Natural killer cell treated with Interleukin-12 subunit alpha and Interleukin-12 subunit beta and Interleukin-15 and Interleukin-18, amount 100 ng/mL, for 72 hours (primary cell): ENCODE data around the gene HOXC6. TPM values are rescaled to one million over a fixed set of nuclear protein-coding genes. Genes with fewer than 3 reads are reported as not detected.

Source experiments
- ATAC-seq, 2 donors: fragments of 150-1000 bp; cut with Tn5 transposase in 1 of 2; sonication (Bioruptor Pico), chemical (Tn5 transposase) in 1 of 2; 2 replicates each; pipeline ENCODE4 v1.10.0; 2021
- DNase-seq: peaks from one replicate; pipeline ENCODE4 v3.0.0; 2022; ENCODE audit warnings: low spot score
- H3K27ac Mint-ChIP-seq, 2 donors: 1 replicate in 1 of 2; 2 replicates in 1 of 2; pipeline ENCODE4 v1.8.0; 2022; ENCODE audit warnings: mixed read lengths in 2 of 2, mild to moderate bottlenecking in 1 of 2, moderate library complexity in 1 of 2
- H3K27me3 Mint-ChIP-seq, 2 donors: 1 replicate in 1 of 2; 2 replicates in 1 of 2; pipeline ENCODE4 v1.8.0; 2022; ENCODE audit warnings: mixed read lengths in 2 of 2
- H3K36me3 Mint-ChIP-seq: one replicate; pipeline ENCODE4 v1.8.0; 2022; ENCODE audit warnings: mixed read lengths
- H3K4me1 Mint-ChIP-seq, 2 donors: 1 replicate in 1 of 2; 2 replicates in 1 of 2; pipeline ENCODE4 v1.8.0; 2022; ENCODE audit warnings: low read depth in 2 of 2, mixed read lengths in 2 of 2, mild to moderate bottlenecking in 1 of 2
- H3K4me3 Mint-ChIP-seq: one replicate; pipeline ENCODE4 v1.8.0; 2022; ENCODE audit warnings: mixed read lengths
- H3K9me3 Mint-ChIP-seq: 2 replicates; pipeline ENCODE4 v1.8.0; 2022; ENCODE audit warnings: mixed read lengths
- total RNA-seq, 2 donors: library from RNA; stranded (reverse); gene quantifications; one replicate each; pipeline ENCODE4 v1.2.3, GENCODE V29; 2022

HOXC6 gene
- total RNA-seq, 2 donors from 2014 or later, result not detected

DNA sequence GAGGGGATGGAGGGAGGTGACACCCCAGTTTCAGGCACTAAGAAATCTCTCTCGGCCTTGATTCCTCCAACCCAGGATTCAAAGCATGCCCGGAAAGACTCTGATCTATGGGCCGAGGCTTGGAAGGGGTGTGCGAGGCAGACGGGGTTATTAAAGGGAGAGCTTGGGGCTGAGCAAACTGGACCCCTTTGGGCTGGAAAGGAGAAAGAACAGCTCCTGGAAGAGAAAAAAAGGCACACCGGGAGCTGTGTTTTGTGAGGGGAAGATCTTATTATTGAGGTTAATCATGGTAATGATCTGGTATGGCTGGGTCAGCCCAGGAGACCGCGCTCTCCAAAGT, 19.7 kb downstream of the HOXC6 start:
- Mint-ChIP-seq H3K36me3 (peaks cover 7% of the 10 kb centered on the region), H3K4me3 (no peak overlapping the region), H3K27ac (no peak overlapping the region), H3K27me3 (peaks cover 70 to 88% of the 10 kb centered on the region in 2 donors), H3K9me3 (no peaks in the 10 kb centered on the region), H3K4me1 (peaks cover 33 to 35% of the 10 kb centered on the region in 2 donors)
- DNase-seq (no peak), ATAC-seq (no peak)

DNA sequence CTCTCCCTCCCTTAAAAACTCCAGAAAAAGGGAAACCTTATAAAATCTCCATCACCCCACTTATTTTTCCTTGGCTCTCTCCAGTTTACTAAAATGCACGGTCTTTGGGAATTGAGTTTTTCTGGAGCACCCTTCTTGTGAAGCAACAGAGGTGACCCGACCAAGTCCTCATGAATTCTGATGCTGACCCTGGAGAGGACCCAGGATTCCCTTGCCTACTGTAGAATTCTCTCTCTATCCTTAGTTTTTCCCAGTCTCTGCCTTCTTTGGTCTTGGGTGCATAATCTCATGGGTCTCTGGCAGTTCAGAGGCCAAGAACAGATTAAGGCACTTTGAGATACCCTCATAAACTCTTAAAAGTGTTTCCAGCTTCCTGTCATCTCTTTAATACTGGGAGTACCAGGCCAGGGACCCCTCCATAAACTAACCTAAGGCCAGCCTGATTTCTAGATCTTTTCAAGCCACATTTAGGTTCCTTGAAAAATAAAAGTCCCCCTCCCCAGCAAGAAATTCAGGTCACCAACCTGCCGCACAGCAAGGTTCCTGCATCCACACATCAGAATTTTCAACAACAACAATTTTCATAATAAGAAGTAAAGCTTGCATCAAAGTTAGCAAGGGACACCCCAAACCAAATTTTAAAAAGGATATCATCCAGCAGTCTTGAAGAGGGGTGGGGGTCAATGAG, 20.3 kb downstream of the HOXC6 start:
- Mint-ChIP-seq H3K36me3 (peaks cover 7% of the 10 kb centered on the region), H3K27ac (no peak overlapping the region), H3K4me1 (peaks cover 37 to 38% of the 10 kb centered on the region in 2 donors), H3K9me3 (no peaks in the 10 kb centered on the region), H3K27me3 (peaks cover 69 to 85% of the 10 kb centered on the region in 2 donors), H3K4me3 (no peak overlapping the region)
- DNase-seq (no peak), ATAC-seq (no peak)

DNA sequence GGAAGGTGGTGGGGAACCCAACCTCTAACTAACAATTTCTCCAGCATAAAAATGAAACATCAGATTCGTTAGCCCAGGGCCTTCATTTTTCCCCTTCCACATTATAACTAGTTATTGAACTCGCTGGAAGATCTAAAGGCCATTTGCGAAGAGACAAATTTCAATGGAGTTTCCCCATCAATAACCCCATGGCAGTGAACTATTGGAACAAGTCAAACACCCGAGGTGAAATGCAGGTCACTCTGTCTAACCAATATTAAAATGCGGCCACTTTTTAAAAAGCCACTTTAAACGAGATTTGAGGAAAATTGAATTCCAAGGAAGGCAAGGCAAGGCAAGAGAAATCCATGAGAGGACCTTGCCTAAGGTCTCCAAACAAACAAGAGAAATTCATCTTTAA, 20.9 kb downstream of the HOXC6 start:
- no peak for ATAC-seq
- H3K27me3 Mint-ChIP-seq, result peaks cover 65 to 80% of the 10 kb centered on the region in 2 donors
- no peaks in the 10 kb centered on the region for H3K9me3 Mint-ChIP-seq
- H3K4me1 Mint-ChIP-seq, result peaks cover 37 to 39% of the 10 kb centered on the region in 2 donors
- H3K4me3 Mint-ChIP-seq, result no peak overlapping the region
- H3K27ac Mint-ChIP-seq, result no peak overlapping the region
- no peak for DNase-seq
- H3K36me3 Mint-ChIP-seq, result peaks cover 7% of the 10 kb centered on the region

DNA sequence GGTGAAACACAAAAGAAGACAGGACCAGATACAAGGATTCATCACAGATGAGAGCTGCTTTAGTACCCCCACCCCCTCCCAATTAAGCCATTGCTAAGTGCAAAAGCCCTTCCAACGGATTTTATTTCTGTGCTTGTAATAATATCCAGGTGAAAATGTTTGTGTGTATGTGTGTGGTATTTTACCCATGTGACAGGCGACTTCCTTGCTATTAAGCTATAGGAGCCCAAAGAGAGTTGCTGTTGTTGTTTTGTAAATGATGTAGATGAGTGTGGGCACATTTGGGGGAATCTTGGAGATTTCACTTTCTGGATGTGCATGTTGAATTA, 22.2 kb downstream of the HOXC6 start:
- Mint-ChIP-seq H3K4me1 (peaks cover 44 to 45% of the 10 kb centered on the region in 2 donors), H3K36me3 (peaks cover 7% of the 10 kb centered on the region), H3K4me3 (peak overlapping the region; percentile 63), H3K9me3 (no peaks in the 10 kb centered on the region), H3K27ac (peak overlapping the region in 1 of 2 donors; percentile 15), H3K27me3 (peaks cover 60 to 79% of the 10 kb centered on the region in 2 donors)
- DNase-seq, result no peak
- ATAC-seq, result no peak

DNA sequence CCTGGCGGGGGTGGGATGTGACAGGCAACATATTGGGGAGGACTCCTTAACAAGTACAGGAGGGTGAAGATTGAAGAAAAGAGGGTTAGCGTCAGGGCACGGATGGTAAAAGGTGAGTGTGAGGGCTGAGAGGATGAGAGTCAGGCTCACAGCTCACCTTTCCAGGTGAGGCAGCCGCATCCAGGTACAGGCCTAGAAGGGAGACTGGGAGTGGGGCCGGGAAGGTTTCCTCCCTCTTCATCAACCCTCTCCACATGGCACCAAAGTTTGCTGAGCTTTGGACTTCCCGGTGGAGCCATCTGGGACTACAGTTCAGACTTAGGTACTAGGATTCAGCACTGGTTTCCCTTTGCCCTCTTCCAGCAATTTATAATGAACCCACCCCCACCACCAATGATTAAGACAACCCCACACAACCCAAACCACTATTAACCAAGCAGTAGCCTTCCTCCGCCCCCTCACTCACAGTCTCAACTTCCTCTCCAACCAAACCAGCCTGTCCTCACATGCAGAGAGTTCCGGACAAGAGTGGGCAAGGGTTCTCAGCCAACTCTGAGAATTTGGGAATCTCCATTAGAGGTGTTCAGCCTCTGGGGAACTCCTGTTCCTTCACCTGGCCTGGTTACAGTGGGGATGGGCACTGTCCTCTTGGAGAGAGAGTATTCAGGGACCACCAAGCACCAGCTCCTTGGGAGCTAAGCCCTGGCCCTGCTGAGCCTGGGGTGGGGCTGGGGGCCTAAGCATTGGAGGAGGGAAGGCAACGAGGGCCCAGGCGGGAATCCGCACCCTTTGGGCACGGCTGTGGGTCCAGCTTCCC, 23.0 kb downstream of the HOXC6 start:
- peaks cover 7% of the 10 kb centered on the region for H3K36me3 Mint-ChIP-seq
- peaks cover 57 to 73% of the 10 kb centered on the region in 2 donors for H3K27me3 Mint-ChIP-seq
- no peaks in the 10 kb centered on the region for H3K9me3 Mint-ChIP-seq
- H3K4me3 Mint-ChIP-seq, result peak overlapping the region; percentile 81
- ATAC-seq (no peak), DNase-seq (no peak)
- peaks cover 44 to 45% of the 10 kb centered on the region in 2 donors for H3K4me1 Mint-ChIP-seq
- peak overlapping the region in 1 of 2 donors; percentile 60 for H3K27ac Mint-ChIP-seq

DNA sequence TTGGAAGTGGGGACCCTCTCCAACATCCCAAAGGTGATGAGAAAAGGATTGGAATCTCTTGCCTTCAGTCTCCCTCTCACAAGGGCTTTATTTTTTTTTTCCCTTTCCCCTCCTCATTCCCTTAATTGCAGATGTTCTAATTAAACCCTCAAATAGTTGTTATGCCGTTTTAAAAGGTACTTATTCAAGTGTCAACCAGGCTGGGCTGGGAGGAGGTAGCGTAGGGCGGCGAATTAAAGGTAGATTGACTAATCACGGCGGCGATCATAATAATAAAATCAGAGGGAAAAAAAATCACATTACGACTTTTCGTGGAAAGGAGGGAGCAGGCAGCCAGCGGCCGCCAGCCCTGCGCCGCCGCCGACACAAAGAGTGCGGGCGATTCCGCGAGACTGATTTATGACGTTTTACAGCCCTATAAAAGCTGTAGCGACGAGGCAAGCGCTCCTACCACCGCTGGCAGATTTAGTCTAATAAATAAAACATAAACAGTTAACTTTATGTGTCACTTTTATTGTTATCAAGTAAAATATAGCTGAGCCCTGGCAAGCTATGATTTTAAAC, 23.7 kb downstream of the HOXC6 start:
- peaks cover 50 to 66% of the 10 kb centered on the region in 2 donors for H3K27me3 Mint-ChIP-seq
- H3K36me3 Mint-ChIP-seq, result peaks cover 7% of the 10 kb centered on the region
- peaks cover 42 to 44% of the 10 kb centered on the region in 2 donors for H3K4me1 Mint-ChIP-seq
- DNase-seq (no peak), ATAC-seq (no peak)
- H3K4me3 Mint-ChIP-seq, result peak overlapping the region; percentile 81
- H3K9me3 Mint-ChIP-seq, result no peaks in the 10 kb centered on the region
- H3K27ac Mint-ChIP-seq, result peak overlapping the region in 1 of 2 donors; percentile 60

DNA sequence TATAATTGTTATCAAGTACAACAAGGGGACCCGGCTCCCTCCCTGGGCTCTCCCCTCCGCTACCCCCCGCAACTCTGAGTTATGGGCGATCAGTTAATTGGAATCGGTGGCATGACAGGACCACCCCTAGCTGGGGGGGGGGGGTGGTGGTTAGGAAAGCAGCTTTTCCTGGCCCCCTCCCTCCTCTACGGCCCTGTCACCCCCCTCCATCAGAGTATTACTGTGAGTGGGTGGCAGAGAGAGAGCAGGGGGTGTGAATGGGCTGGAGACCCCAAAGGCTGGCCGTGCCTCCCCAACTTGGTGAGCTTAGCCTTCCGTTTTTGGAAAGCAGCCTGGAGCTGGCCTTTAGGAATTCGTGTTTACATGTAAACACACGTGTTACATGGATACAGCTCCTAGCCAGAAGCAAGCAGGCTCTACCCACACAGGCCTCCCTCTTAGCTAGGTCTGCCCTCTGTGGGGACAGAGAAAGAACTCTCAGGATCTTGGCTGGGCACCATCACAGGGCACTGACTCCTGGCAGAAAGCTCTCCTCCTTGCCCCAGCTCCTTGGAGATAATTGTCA, 24.3 kb downstream of the HOXC6 start:
- Mint-ChIP-seq H3K4me1 (peaks cover 40 to 44% of the 10 kb centered on the region in 2 donors), H3K9me3 (no peaks in the 10 kb centered on the region), H3K4me3 (peak overlapping the region; percentile 81), H3K27ac (peak overlapping the region; percentile 60 to 73), H3K36me3 (peaks cover 7% of the 10 kb centered on the region), H3K27me3 (peaks cover 53 to 61% of the 10 kb centered on the region in 2 donors)
- no peak for DNase-seq
- ATAC-seq, result peak in 1 of 2 donors; percentile 17

DNA sequence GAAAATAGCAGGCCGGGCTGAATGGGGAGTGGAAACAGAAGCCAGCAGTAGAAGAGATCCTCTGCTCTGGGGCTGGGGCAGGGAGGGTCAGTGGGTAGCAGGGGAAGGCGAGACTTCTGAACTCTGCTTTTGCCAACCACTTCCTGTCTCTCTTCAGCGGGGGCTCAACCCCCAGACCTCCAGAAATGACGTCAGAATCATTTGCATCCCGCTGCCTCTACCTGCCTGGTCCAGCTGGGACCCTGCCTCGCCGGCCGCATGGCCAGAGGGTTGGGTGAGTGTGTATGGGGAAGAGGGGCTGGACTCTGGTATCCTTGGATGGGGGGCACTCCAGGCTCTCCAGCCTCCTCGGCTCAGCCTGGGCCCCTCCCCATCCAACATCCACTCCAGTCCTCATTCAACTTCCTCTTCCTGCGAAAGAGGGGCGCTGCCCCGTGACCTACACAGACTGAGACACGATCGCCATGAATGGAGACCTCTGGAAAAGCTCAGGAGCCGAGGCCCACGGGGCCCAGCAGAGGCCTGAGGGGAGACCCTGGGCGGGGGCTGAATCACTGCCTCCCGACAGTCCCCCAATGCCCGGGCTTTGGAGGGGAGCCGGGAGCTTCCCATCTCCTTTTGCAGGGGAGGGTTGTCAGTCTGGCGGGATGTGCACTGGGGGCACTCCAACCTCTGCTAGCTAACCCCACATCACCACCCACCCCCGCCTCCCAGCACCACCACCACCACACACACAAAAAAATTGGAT, 24.9 kb downstream of the HOXC6 start:
- H3K9me3 Mint-ChIP-seq, result no peaks in the 10 kb centered on the region
- peak; percentile 69 to 80 for ATAC-seq
- peak overlapping the region; percentile 81 for H3K4me3 Mint-ChIP-seq
- DNase-seq, result no peak
- H3K27me3 Mint-ChIP-seq, result peaks cover 49 to 55% of the 10 kb centered on the region in 2 donors
- peaks cover 7% of the 10 kb centered on the region for H3K36me3 Mint-ChIP-seq
- peaks cover 40 to 44% of the 10 kb centered on the region in 2 donors for H3K4me1 Mint-ChIP-seq
- peak overlapping the region; percentile 60 to 73 for H3K27ac Mint-ChIP-seq

DNA sequence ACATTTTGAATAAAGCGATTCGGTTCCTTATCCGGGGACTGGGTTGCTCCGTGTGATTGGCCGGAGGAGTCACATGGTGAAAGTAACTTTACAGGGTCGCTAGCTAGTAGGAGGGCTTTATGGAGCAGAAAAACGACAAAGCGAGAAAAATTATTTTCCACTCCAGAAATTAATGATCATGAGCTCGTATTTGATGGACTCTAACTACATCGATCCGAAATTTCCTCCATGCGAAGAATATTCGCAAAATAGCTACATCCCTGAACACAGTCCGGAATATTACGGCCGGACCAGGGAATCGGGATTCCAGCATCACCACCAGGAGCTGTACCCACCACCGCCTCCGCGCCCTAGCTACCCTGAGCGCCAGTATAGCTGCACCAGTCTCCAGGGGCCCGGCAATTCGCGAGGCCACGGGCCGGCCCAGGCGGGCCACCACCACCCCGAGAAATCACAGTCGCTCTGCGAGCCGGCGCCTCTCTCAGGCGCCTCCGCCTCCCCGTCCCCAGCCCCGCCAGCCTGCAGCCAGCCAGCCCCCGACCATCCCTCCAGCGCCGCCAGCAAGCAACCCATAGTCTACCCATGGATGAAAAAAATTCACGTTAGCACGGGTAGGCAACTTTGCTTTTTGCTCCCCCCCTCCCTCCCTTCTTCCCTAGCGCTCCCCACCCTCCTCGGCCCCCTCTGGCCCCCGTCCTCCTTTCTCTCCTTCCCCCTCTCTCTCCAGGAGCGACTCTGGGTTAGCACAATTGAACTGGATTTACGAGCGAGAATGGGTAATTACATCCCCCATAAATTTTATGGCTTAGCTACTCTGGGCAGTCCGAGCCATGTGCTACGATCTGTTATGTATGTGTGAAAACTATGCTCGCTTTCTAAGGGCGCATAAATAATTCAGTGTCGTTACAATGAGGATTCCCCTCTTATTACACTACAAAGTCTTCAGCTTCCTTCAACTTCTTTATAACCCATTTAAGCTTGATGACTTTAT, 25.8 kb downstream of the HOXC6 start, which contains the start of gene HOXC4:
Gene HOXC4 (plus strand): TSS at position 85 of the 991 bp plus-strand sequence. CDS start 88 bp downstream, at position 173.
- ATAC-seq, result peak; percentile 70 to 74
- H3K27me3 Mint-ChIP-seq, result peaks cover 49 to 55% of the 10 kb centered on the region in 2 donors
- H3K9me3 Mint-ChIP-seq, result no peaks in the 10 kb centered on the region
- H3K36me3 Mint-ChIP-seq, result peaks cover 7% of the 10 kb centered on the region
- peak within 1 kb of the TSS; percentile 73 for H3K27ac Mint-ChIP-seq
- H3K4me3 Mint-ChIP-seq, result peak within 1 kb of the TSS; percentile 81
- DNase-seq, result no peak
- peaks cover 40 to 44% of the 10 kb centered on the region in 2 donors for H3K4me1 Mint-ChIP-seq

DNA sequence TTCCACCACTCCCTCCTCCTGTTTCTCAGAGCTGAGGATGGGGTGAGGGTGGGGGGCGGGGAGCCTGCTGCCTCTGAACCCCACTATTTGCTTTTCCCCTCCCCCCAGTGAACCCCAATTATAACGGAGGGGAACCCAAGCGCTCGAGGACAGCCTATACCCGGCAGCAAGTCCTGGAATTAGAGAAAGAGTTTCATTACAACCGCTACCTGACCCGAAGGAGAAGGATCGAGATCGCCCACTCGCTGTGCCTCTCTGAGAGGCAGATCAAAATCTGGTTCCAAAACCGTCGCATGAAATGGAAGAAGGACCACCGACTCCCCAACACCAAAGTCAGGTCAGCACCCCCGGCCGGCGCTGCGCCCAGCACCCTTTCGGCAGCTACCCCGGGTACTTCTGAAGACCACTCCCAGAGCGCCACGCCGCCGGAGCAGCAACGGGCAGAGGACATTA, 26.5 kb downstream of the HOXC6 start:
- DNase-seq (no peak), ATAC-seq (no peak)
- Mint-ChIP-seq H3K9me3 (no peaks in the 10 kb centered on the region), H3K36me3 (peaks cover 5% of the 10 kb centered on the region), H3K4me1 (peaks cover 38 to 42% of the 10 kb centered on the region in 2 donors), H3K4me3 (peak overlapping the region; percentile 81), H3K27me3 (peaks cover 48 to 55% of the 10 kb centered on the region in 2 donors), H3K27ac (peak overlapping the region; percentile 73)

DNA sequence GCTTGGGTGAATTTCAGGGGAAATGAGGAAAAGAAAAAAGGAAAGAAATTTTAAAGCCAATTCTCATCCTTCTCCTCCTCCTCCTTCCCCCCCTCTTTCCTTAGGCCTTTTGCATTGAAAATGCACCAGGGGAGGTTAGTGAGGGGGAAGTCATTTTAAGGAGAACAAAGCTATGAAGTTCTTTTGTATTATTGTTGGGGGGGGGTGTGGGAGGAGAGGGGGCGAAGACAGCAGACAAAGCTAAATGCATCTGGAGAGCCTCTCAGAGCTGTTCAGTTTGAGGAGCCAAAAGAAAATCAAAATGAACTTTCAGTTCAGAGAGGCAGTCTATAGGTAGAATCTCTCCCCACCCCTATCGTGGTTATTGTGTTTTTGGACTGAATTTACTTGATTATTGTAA, 27.3 kb downstream of the HOXC6 start:
- ATAC-seq (no peak), DNase-seq (no peak)
- no peaks in the 10 kb centered on the region for H3K9me3 Mint-ChIP-seq
- H3K27me3 Mint-ChIP-seq, result peaks cover 46 to 51% of the 10 kb centered on the region in 2 donors
- H3K4me3 Mint-ChIP-seq, result no peak overlapping the region
- no peaks in the 10 kb centered on the region for H3K36me3 Mint-ChIP-seq
- H3K4me1 Mint-ChIP-seq, result peaks cover 30 to 34% of the 10 kb centered on the region in 2 donors
- no peak overlapping the region for H3K27ac Mint-ChIP-seq

DNA sequence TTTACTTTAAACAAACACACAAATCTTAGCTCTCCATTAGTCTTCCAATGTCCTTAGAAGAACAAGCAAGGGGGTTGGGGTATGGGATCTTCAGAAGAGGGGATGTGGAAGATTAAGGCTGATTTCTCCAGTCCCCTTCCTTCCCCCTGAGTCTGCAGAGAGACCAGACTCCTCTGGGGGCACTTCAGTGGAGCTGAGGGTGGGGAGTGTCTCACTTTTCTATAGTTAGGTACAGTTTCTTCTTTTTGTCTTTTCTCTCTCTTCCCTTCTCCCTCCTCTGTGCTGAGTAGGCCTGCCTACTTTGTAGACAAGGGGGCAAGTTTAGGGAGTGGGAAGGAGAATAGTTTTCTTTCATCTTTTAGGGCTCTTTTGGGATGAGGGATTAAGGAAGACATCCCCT, 27.9 kb downstream of the HOXC6 start:
- peaks cover 24 to 28% of the 10 kb centered on the region in 2 donors for H3K4me1 Mint-ChIP-seq
- no peaks in the 10 kb centered on the region for H3K36me3 Mint-ChIP-seq
- H3K4me3 Mint-ChIP-seq, result no peak overlapping the region
- ATAC-seq (no peak), DNase-seq (no peak)
- H3K9me3 Mint-ChIP-seq, result no peaks in the 10 kb centered on the region
- peaks cover 45 to 47% of the 10 kb centered on the region in 2 donors for H3K27me3 Mint-ChIP-seq
- H3K27ac Mint-ChIP-seq, result no peak overlapping the region
